NAMALWA (cell line): ENCODE results near the gene SPAG16.
"Not testable (repeated sequence)": the region's sequence is repeated elsewhere in the genome, so short reads cannot be mapped to it uniquely, and the experiment has no call there.

Experiments
- DNase-seq: peaks from one replicate; pipeline ENCODE4 v3.0.0-alpha.2; 2015; ENCODE audit warnings: low spot score

SPAG16 gene

DNA sequence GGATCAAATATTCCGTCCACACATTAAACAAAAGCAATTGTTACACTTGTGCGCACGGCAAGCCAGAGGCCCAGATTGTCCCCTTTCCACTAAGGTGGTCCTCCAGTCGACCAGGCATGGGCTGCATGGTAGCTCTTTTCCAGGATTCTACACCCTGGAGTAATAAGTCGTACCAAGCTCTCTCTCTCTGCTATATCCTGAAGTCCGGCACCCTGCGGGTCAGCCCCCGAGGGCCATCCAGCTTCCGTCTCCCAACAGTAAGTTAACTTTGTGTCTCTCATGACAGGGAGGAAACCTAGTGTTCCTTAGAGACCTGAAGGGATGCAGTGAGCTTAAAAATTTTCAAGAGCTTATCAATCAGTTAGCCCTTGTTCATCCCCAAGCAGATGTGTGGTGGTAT is 126.4 kb downstream of the SPAG16 start:
- not testable (repeated sequence) for DNase-seq

DNA sequence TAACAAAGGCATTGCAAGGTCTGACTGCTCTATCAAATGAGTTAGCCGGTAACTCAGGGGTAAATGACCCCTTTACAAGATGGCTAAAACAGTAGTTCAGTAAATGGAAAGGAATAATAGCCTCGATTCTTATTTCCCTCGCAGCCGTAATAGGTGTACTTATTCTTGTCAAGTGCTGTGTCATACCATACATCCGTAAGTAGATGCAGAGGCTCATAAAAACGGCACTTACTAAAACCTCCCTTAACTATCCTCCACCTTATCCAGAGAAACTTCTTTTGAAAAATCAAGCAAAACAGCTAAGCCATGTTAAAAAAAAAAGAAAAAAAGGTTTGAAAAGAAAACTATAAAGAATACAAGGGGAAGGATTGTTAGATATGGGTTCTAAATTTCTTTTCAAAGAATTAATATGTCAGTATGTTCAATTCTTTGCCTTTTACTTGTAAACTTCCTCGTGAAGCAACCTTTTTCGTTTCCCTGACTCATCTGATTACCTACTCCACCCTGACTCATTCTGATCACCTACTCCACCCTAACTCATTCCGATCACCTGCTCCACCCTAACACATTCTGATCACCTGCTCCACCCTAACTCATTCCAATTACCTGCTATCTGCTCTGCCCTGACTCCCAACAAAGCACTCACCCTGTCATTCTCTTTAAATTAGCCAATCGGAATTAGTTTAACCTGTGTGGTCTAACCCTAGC is 127.5 kb downstream of the SPAG16 start:
- DNase-seq: no peak

DNA sequence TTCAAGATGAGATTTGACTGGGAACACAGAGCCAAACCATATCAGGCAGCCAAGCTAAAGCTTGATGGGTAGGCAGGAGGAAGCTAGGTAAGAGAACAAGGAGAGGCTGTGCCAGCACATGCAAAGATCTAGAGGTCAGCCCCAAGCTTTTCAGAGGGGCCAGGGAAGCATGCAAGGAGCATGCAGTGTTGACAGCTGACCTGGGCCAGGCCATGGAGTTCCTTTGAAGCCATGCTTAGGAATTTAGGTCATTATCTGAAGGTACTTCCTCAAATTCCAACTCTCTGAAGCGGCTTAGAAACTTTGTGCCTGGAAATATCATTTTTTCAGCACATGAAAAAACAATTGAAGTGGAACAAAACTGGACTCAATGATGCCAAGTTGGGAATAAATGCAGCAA is 130.8 kb downstream of the SPAG16 start:
- no peak for DNase-seq

DNA sequence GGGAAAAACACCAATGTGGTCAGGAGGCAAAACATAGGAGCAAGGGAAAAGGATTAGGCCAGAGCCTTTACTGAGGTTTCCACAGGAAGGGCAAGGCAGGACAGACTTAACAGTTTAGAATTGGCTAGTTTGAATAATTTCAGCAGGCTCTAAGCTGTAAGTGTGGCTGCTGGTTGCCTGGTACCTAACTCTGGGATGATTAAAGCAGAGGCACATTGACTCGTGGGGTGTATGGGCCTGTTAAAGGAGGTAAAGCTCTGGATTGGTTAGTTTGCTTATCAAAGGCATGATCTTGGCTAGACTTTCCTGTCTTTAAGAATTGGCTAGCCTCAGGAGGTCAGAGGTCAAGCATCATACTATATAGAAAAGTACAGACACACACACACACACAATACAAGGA is 132.6 kb downstream of the SPAG16 start:
- no peak for DNase-seq

DNA sequence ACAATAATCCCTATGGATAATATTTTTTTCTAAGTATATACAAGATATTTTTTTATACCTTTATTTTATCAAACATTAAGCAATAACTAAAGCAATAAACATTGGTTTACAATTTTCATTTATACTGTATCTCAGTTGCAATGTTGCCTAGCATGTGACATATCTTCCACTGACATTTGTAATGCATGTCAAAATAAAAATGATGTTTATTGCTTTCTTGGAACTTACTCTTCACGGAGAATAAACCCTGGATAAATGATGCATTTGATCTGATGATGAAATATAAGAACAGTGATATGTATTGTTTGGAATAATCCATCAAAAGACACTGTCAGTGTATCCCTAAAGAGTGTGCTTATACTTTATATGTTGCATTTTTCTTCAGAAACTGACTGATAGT is 135.7 kb downstream of the SPAG16 start:
- DNase-seq: no peak

DNA sequence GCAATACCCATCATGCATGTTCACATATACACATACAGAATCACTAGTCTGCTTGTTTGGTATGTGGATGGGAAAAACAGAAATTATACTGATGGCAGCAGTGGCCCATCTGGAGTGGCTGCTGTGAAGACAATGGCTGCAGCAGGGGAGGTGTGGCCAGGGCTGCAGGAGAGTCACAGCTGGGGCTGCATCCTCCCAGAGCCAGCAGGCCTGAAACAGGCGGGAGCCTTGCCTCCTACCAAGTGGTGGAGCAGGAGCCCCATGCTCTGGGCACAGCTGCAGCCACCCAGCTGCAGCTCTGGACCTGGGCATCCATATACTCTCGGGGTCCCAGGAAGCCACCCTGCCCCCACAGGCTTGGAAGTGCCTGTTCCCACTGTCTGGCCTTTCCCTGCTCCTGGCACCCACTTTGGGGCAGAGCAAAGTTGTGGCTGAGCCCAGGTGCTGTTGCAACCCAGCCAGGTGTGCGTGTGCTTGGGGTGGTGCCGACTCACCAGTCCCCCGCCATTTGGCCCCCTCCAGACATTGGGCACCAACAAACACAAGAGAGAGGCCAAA is 136.6 kb downstream of the SPAG16 start:
- no peak for DNase-seq

DNA sequence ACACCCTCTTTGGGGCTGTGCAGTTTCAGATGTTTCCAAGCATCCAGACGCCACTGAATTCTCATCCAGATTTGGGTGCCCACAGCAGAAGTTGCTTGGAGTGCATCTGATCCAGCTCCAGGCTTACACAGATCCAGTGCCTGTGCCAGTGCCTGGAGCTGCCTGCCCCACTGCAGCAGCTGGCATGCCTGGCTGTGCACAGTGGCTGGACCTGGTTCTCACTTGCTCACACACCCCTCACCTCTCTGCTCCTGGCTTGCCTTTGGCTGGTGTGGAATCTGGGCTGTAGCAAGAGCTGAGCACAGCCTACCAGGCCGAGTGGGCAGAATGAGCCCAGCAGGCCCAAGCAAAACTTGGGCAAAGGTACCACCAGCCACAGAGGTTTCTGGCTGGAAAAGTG is 137.9 kb downstream of the SPAG16 start:
- no peak for DNase-seq

DNA sequence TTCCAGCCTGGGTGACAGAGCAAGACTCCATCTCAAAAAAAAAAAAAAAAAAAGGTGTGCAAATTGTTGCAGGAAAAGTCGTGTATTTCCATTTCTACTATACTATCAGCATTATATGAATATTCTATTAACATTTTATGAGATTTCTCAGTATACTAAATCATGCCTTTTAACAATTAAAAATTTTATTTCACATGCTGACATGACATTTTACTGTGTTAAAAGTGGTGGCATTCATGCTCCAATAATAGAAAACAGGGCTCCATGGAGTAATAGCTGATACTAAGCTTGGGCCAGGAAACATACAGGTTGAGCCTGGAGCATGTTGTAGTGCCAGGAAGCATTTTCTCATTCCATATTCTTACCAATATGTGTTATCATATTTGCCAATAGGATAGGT is 141.4 kb downstream of the SPAG16 start:
- DNase-seq: no peak

DNA sequence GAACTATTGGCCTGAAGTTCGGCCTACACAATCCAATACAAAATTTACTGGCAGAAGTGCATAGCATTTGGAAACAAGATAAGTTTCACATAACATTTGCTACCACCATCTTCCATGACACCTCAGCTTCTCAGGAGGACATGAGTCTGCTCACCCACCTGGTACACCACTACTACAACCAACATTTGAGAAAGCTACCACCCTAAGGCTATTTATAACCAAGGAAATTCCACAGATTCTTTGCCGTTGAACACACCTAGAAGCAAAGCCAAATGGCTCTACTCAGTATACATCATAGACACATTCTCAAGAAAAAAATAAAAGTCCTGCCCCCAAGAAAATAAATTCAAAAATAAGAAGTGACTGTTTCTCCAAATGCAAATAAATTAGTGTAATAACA is 145.3 kb downstream of the SPAG16 start:
- no peak for DNase-seq

DNA sequence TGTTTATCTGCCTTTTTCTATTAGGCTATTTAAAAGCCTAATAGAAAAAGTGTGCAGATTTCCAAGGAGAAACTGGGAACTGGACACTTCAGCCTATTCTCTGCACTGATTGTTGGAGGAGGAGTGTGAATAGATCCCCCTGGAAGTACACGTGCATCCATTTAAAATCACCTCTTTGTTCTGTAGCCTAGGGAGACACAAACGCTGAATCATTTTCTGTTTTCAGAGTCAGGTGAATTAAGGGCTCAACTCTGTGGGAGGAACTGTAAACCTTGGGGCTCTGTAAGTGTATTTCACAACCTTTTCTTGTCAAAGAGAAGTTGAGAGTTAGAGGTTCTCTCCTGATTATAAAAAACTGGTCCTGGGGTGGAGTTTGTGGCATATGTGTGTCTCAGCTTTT is 159.7 kb downstream of the SPAG16 start:
- no peak for DNase-seq

DNA sequence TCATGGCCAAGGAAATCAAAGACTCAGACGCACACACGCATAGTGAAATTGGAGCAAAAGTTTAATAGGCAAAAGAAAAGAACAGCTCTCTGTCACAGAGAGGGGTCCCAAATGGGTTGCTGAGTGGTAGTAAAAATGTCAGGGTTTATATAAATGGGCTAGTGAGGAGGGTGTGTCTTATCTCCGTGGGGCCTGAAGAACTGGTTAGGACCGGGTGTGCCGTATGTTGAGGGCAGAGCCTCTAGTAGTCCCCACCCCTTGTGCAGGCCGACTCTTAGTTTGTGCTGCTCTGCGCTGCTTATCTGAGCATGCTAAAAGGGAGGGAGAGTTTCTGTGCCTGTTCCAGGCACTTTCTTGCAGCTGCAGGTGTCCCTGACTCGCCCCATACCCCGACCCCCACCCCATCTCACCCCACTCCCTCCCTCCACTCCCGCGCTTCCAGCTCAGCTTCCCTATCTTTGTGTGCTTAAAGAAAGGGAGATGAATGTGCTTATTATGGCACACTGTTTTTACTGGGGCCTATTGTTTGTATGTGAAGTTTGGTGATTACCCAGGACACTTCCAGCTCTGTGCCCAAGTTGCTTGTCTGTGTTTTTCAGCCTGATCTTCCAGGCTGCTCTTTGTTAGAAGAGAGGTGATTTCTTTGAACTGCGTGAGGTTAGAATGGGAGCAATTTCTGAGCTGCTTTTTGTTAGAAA is 167.4 kb downstream of the SPAG16 start:
- no peak for DNase-seq

DNA sequence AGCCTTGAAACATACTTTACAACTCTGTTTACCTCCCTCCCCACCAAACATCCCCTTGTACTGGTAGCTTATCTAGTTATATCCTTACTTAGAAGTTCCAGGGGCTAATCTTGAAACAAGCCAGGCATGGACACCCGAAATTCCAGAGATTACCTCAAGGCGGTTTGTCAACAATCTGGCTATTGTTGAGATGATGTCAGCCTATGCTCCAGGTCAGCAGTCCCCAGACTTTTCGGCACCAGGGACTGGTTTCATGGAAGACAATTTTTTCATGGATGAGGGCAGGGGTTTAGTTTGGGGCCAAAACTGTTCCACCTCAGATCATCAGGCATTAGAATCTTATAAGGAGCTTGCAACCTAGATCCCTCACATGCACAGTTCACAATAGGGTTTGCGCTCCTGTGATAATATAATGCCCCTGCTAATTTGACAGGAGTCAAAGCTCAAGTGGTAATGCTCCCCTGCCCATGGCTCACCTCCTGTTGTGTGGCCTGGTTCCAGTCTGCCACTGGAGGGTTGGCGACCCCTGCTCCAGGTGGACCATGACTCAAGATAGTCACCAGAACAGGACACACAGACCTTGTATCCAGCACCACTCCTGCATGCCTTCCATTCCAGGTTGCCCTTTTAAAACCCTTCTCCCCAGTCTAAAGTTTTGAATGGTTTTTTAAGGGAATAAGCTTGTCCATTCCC is 171.2 kb downstream of the SPAG16 start:
- no peak for DNase-seq

DNA sequence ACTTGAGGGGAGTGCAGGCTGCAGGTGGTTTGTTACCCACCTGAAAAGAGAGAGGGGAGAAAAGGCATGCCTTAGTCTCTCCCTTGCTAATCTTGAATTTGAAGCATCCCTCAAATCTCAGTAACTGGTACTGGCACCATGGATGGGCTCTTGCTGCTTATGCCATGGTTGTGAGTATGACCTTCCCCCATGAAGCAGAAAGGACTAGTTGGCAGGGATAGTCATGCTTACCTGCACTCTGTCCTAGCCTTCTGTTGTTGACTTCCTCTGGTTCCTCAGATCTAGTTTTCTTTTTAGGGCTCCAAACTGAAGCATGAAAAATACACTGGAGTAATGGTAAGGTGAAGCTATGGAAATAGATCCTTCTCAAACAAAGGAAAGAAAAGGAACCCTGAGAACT is 191.2 kb downstream of the SPAG16 start:
- no peak for DNase-seq

DNA sequence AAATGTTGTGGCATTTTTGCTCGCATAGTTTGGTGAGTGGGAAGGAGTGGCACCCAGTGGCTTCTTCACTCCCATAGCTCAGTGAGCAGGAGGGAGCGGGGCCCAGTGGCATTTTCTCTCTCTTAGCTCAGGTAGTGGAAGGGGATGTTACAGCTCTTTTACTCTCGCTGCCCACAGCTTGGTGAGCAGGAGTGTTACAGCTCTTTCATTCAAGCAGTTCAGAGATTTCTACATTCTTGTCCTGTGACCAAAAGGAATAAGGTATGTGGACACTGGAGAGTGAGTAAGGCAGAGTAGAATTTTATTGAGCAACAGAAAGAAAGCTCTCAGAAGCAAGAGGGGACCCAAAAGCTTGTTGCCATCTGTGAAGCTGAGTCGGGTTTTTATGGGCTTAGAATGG is 192.4 kb downstream of the SPAG16 start:
- DNase-seq: no peak

DNA sequence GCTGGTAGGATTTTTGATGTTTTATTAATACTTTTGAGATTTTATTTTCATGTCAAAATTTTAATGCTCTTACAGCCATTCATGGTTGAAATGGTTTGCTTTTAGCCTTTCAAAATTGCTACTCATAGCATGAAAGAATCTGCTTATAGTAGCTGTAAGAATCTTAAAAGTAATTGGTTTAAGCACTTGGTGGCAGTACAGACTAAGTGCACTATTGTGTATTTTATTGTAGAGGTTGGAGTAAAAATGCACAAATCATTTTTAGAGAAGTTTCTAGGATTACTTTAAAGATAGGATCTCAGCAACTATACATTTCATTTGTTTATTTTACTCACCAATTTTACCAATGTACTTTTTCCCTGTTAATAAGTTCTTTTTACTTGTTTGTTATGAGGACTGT is 205.8 kb downstream of the SPAG16 start:
- DNase-seq: peak; percentile 22

DNA sequence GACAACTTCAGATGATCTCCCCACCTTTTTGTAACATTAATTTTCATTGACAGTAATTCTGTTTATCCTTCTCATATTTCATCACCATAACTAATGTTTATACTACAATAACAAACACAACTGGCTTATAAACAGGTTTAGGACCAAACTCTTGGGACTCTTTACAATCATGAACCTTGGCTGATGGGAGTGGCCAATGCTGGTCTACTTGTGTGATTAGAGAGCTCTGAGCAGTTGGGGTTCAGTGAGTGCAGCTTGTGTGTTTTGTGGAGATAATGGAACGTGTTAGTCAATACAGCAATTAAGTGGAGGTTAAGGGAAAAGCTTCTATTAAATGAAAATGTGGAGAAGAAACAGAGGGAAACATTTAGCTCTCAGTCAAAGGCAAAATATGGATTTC is 207.1 kb downstream of the SPAG16 start:
- no peak for DNase-seq

DNA sequence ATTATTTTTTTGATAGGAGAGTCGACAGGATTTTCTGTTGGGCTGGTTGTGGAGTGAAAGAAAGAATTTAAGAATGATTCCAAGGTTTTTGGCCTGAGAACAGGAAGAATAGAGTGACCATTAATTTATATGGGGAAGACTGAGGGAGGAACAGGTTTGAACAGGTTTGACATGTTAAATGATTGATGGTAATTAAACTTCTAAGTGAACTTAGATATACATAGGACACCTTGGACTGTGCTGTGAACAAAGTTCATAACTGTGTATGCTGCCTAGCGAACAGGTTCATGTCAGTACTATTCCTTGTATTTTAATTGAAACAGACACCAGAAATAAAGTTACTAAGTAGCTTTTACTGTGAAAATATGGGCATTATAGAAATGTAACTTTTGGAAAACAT is 212.0 kb downstream of the SPAG16 start:
- DNase-seq: no peak

DNA sequence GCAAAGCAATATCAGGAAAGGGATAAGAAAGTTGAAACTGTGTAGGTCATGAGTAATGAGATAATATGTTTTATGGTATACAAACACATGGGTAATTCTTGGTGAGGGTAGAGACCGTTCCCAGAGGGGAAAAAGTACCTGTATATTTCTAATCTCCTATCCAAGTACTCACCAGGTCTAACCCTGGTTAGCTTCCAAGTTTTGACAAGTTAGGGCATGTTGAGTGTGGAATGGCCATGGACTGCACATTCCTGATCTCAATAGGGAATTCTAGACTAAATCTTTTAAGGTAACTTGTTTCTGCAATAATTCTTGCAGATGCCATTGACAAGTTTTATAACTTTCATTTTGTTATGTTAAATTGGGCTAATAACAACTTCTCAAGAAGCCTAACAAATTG is 216.6 kb downstream of the SPAG16 start:
- DNase-seq: no peak

DNA sequence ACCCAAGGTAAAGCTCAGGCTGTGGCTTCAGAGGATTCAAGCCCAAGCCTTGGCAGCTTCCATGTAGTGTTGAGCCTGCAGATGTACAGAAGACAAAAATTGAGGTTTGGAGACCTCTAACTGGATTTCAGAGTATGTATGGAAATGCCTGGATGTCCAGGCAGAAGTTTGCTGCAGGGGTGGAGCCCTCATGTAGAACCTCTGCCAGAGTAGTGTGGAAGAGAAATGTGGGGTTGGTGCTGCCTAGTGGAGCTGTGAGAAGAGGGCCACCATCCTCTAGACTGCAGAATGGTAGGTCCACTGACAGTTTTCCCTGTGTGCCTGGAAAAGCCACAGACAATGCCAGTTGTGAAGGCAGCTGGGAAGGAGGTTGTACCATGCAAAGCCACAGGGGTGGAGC is 239.9 kb downstream of the SPAG16 start:
- DNase-seq: peak; percentile 8

DNA sequence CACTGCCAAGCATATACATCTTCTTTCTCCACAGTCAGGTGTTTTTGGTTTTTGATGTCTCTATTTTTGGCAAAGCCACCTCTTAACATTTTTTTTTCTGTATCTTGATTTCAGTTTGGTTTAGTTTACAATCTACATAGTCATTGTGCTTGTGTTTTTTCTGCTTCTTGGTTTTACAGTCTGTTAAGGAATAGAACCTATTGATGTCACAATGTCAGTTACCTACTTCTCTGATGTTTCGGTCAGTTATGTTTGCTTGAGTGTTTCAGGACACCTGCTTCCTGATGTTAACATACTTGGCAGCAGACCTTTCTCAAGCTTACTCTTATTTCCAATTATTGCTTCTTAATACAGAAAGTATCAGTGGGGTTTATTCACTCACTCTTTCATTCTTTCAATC is 253.3 kb downstream of the SPAG16 start:
- peak; percentile 11 for DNase-seq

DNA sequence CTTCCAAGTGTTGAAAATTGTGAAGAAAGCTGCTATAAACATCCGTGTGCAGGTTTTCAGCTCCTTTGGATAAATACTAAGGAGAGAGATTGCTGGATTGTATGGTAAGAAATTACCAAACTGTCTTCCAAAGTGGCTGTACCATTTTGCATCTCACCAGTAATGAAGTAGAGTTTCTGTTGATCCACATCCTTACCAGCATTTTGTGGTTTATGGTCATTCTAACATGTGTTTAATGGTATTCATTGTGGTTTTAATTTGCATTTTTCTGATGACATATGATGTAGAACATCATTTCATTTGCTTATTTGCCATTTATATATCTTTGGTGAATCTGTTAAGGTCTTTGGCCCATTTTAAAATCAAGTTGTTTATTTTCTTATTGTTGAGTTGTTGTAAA is 260.7 kb downstream of the SPAG16 start:
- peak; percentile 38 for DNase-seq

DNA sequence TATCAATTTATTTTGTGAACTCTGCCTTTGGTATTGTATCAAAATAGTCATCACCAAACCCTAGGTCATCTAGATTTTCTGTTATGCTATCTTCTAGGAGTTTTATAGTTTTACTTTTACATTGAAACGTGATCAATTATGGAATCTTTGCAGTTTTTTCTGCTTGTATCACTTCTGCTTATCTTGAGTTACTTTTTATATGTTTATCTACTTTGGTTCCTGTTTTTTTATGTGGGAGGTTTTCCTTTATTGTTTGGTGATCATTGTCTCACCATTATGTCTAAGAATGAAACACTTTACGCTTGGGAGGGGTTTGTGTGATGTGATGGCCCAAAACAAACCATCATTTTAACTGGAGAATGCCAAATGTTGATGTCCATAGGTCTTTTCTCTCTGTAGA is 261.2 kb downstream of the SPAG16 start:
- peak; percentile 21 for DNase-seq

DNA sequence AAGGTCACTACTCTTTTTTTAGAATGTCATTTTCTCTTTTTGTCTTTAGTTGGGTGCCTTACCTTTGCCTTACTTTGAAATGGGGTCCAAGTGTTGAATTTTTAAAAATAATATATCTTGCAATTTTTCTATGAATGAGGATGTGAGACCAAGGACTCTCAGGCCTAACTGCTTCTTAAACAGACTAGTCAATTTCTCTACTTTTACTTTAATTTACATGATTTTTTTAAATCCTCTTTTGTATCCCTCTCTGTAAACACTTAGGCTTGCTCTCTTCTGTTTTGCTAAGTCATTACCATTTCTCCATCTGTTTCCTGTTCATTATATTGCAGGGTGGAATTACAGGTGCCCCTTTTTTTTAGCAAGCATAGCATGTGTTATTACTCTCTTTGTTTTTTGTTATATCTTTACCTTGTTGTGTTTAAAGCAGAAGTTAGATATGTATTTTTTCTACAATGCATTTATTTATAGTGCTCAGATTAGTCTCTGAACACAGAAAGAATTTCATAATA is 261.8 kb downstream of the SPAG16 start:
- DNase-seq: no peak
